PC-3 (cell line): ENCODE results near the gene LRRC55. TPM values are rescaled to one million over a fixed set of nuclear protein-coding genes. Genes with fewer than 3 reads are reported as not detected.

Experiments
- ATAC-seq: fragments of 200-7000 bp; cut with Tn5 transposase; 2 replicates; pipeline ENCODE4 v1.9.1; 2020; ENCODE audit warnings: mild to moderate bottlenecking, moderate library complexity
- BruUV-seq: library from RNA; stranded (reverse); fragments of 400-500 nt; replicated peaks from 2 replicates; lab custom pipeline; 2021; lab: Mats Ljungman, UMichigan
- CTCF ChIA-PET: fragments of 300-600 bp; sonication (Branson Sonifier 250); formaldehyde crosslinking; loops from one replicate; lab custom pipeline; 2022; ENCODE audit warnings: antibody characterized with exemption; lab: Charles Lee
- POLR2A ChIA-PET: fragments of 300-600 bp; sonication (Branson Sonifier 250); formaldehyde crosslinking; loops from one replicate; lab custom pipeline; 2022; ENCODE audit warnings: antibody characterized with exemption; ENCODE audit not compliant: unreplicated experiment; lab: Charles Lee
- DNase-seq: peaks from one replicate; pipeline ENCODE4 v3.0.0-alpha.2; 2015
- H2AFZ ChIP-seq: fragments of 300-600 bp; sonication (generic); 2 replicates; pipeline ENCODE4 v1.6.0; 2016; ENCODE audit warnings: antibody characterized with exemption, low read length
- H3F3A ChIP-seq: fragments of 300-600 bp; sonication (generic); one replicate; pipeline ENCODE4 v1.6.0; 2017; ENCODE audit warnings: antibody characterized with exemption, low read length, control low read depth, mild to moderate bottlenecking; ENCODE audit not compliant: unreplicated experiment
- H3K27ac ChIP-seq: fragments of 300-600 bp; sonication (generic); 2 replicates; pipeline ENCODE4 v1.5.1; 2016; ENCODE audit warnings: mild to moderate bottlenecking, low read length
- H3K27me3 ChIP-seq: fragments of 300-600 bp; sonication (generic); 2 replicates; pipeline ENCODE4 v1.6.1; 2016; ENCODE audit warnings: low read length, mixed read lengths
- H3K36me3 ChIP-seq: fragments of 300-600 bp; sonication (generic); 2 replicates; pipeline ENCODE4 v1.6.1; 2016; ENCODE audit warnings: low read depth, mixed run types, low read length, mixed read lengths
- H3K4me1 ChIP-seq: fragments of 300-600 bp; sonication (generic); 2 replicates; pipeline ENCODE4 v1.5.1; 2016; ENCODE audit warnings: low read length; ENCODE audit not compliant: insufficient read depth
- H3K4me2 ChIP-seq: fragments of 300-600 bp; sonication (generic); 2 replicates; pipeline ENCODE4 v1.6.0; 2016; ENCODE audit warnings: low read length
- H3K4me3 ChIP-seq: fragments of 300-600 bp; sonication (generic); 2 replicates; pipeline ENCODE4 v1.5.1; 2016; ENCODE audit warnings: mild to moderate bottlenecking, low read length, mixed read lengths
- H3K79me2 ChIP-seq: fragments of 300-600 bp; sonication (generic); 2 replicates; pipeline ENCODE4 v1.6.1; 2017; ENCODE audit warnings: low read length, mixed read lengths
- H3K9ac ChIP-seq: fragments of 300-600 bp; sonication (generic); 2 replicates; pipeline ENCODE4 v1.6.0; 2016; ENCODE audit warnings: mild to moderate bottlenecking, low read length
- H3K9me2 ChIP-seq: fragments of 300-600 bp; sonication (generic); replicated peaks from 2 replicates; pipeline ENCODE4 v1.6.1; 2016; ENCODE audit warnings: mixed run types, low read length, mixed read lengths
- H3K9me3 ChIP-seq: fragments of 300-600 bp; sonication (generic); 2 replicates; pipeline ENCODE4 v1.6.1; 2016; ENCODE audit warnings: low read length, mixed read lengths
- H4K20me1 ChIP-seq: fragments of 300-600 bp; sonication (generic); 2 replicates; pipeline ENCODE4 v1.6.1; 2016; ENCODE audit warnings: low read length, mixed read lengths
- CTCF ChIP-seq: fragments of 300-600 bp; sonication (generic); conservative IDR thresholded peaks from 2 replicates; pipeline ENCODE4 v1.5.1; 2017; ENCODE audit warnings: antibody characterized with exemption, low read depth, mild to moderate bottlenecking, low read length
- EZH2 ChIP-seq: fragments of 300-600 bp; sonication (generic); IDR thresholded peaks from one replicate; pipeline ENCODE4 v1.6.1; 2017; ENCODE audit warnings: antibody characterized with exemption, mild to moderate bottlenecking, low read length; ENCODE audit not compliant: unreplicated experiment
- EZH2phosphoT487 ChIP-seq: fragments of 300-600 bp; sonication (generic); IDR thresholded peaks from 2 replicates; pipeline ENCODE4 v1.6.1; 2018; ENCODE audit warnings: mild to moderate bottlenecking, antibody characterized with exemption, low read length, borderline replicate concordance
- intact Hi-C: fragments of 100-400 bp; cut with micrococcal nuclease; formaldehyde crosslinking; loops from 2 replicates; pipeline ENCODE4 v1.9.0; 2023
- total RNA-seq: library from RNA; depleted of rRNA; stranded (reverse); fragments of >200 nt; gene quantifications from 2 replicates; pipeline ENCODE4 v1.2.3, GENCODE V29; 2014

Gene LRRC55
- total RNA-seq, 1 experiment from 2014 or later = not detected

- no peaks in the 10 kb centered on the region for H3K36me3 ChIP-seq
- intact Hi-C loops = no loop called here
- H3K4me2 ChIP-seq = no peak overlapping the region
- no peak overlapping the region for H3K4me3 ChIP-seq
- no peaks in the 10 kb centered on the region for H3K9me3 ChIP-seq
- no peaks in the 10 kb centered on the region for H3K9me2 ChIP-seq
- no peaks in the 10 kb centered on the region for H3K4me1 ChIP-seq
- no TSS peak for BruUV-seq
- no peak overlapping the region for H3K9ac ChIP-seq
- H3K27ac ChIP-seq = no peak overlapping the region
- DNase-seq = no peak
- ATAC-seq = no peak
- H2AFZ ChIP-seq = no peak overlapping the region
- no peaks in the 10 kb centered on the region for H4K20me1 ChIP-seq
- H3F3A ChIP-seq = no peaks in the 10 kb centered on the region
- CTCF ChIA-PET = no interaction called here
- H3K27me3 ChIP-seq = peaks cover 48% of the 10 kb centered on the region
- POLR2A ChIA-PET = no interaction called here
- TF ChIP-seq CTCF (no peak), EZH2phosphoT487 (no peak), EZH2 (no peak)
- H3K79me2 ChIP-seq = no peaks in the 10 kb centered on the region
Observed at GRCh38 chr11:57224128-57224527, 42.4 kb downstream of the LRRC55 start.

GRCh38 chr11:57224537-57224936 lies 42.8 kb downstream of the LRRC55 start:
- no peaks in the 10 kb centered on the region for H3K4me1 ChIP-seq
- CTCF ChIA-PET = no interaction called here
- H3K9me2 ChIP-seq = no peaks in the 10 kb centered on the region
- H3K79me2 ChIP-seq = no peaks in the 10 kb centered on the region
- H3K9ac ChIP-seq = no peak overlapping the region
- H3F3A ChIP-seq = no peaks in the 10 kb centered on the region
- no peaks in the 10 kb centered on the region for H3K9me3 ChIP-seq
- ATAC-seq = peak; percentile 61
- DNase-seq = peak; percentile 56
- no peaks in the 10 kb centered on the region for H4K20me1 ChIP-seq
- H3K4me2 ChIP-seq = no peak overlapping the region
- H3K36me3 ChIP-seq = no peaks in the 10 kb centered on the region
- peaks cover 48% of the 10 kb centered on the region for H3K27me3 ChIP-seq
- no peak overlapping the region for H2AFZ ChIP-seq
- intact Hi-C loops = no loop called here
- no peak for TF ChIP-seq EZH2
- POLR2A ChIA-PET = no interaction called here
- BruUV-seq = no TSS peak
- H3K27ac ChIP-seq = no peak overlapping the region
- H3K4me3 ChIP-seq = no peak overlapping the region

- TF ChIP-seq EZH2phosphoT487 = no peak
- TF ChIP-seq CTCF = no peak
- no peak for TF ChIP-seq EZH2
- H3K4me1 ChIP-seq = no peaks in the 10 kb centered on the region
- H3K9me3 ChIP-seq = no peaks in the 10 kb centered on the region
- DNase-seq (no peak), ATAC-seq (no peak)
- H3F3A ChIP-seq = no peaks in the 10 kb centered on the region
- H3K79me2 ChIP-seq = no peaks in the 10 kb centered on the region
- H3K9ac ChIP-seq = no peak overlapping the region
- no peak overlapping the region for H3K4me2 ChIP-seq
- no peaks in the 10 kb centered on the region for H3K9me2 ChIP-seq
- ChIA-PET POLR2A (no interaction called here), CTCF (no interaction called here)
- H3K27ac ChIP-seq = no peak overlapping the region
- H3K4me3 ChIP-seq = no peak overlapping the region
- H4K20me1 ChIP-seq = no peaks in the 10 kb centered on the region
- peaks cover 60% of the 10 kb centered on the region for H3K27me3 ChIP-seq
- intact Hi-C loops = no loop called here
- H2AFZ ChIP-seq = no peak overlapping the region
- BruUV-seq = no TSS peak
- no peaks in the 10 kb centered on the region for H3K36me3 ChIP-seq
Observed at GRCh38 chr11:57228600-57228999, 46.8 kb downstream of the LRRC55 start.
